Neural cell (in vitro differentiated cells): ENCODE measurements around the gene PPFIBP1. TPM values are rescaled to one million over a fixed set of nuclear protein-coding genes. Genes with fewer than 3 reads are reported as not detected.

Experiments
- H2AFZ ChIP-seq: fragments of 200-600, 300-800 bp; sonication (generic), shearing (Covaris generic); 2 replicates; pipeline ENCODE4 v1.6.0; 2014; ENCODE audit warnings: low read depth, mild to moderate bottlenecking, antibody characterized with exemption, low read length, moderate library complexity
- H3F3A ChIP-seq: fragments of 200-600 bp; shearing (Covaris generic); 2 replicates; pipeline ENCODE4 v1.6.1; 2016; ENCODE audit warnings: mild to moderate bottlenecking, moderate library complexity, mixed read lengths, antibody characterized with exemption, low read length; ENCODE audit not compliant: insufficient read depth, poor library complexity, severe bottlenecking
- H3K27ac ChIP-seq: fragments of 200-600, 300-800 bp; sonication (generic), shearing (Covaris generic); 2 replicates; pipeline ENCODE4 v1.5.1; 2014; ENCODE audit warnings: mild to moderate bottlenecking, low read length, moderate library complexity
- H3K27me3 ChIP-seq: fragments of 300-800, 200-600 bp; sonication (generic), shearing (Covaris generic); 2 replicates; pipeline ENCODE4 v1.6.0; 2014; ENCODE audit warnings: mild to moderate bottlenecking, low read depth, low read length, moderate library complexity; ENCODE audit not compliant: insufficient read depth
- H3K36me3 ChIP-seq: fragments of 300-800, 200-600 bp; sonication (generic), shearing (Covaris generic); 2 replicates; pipeline ENCODE4 v1.5.1; 2014; ENCODE audit warnings: mild to moderate bottlenecking, antibody characterized with exemption, low read length, moderate library complexity; ENCODE audit not compliant: insufficient read depth
- H3K4me2 ChIP-seq: fragments of 300-800, 200-600 bp; sonication (generic), shearing (Covaris generic); 2 replicates; pipeline ENCODE4 v1.6.0; 2014; ENCODE audit warnings: mild to moderate bottlenecking, low read length
- H3K4me3 ChIP-seq: fragments of 300-800, 200-600 bp; sonication (generic), shearing (Covaris generic); 2 replicates; pipeline ENCODE4 v1.5.1; 2014; ENCODE audit warnings: mild to moderate bottlenecking, low read length, moderate library complexity
- H3K79me2 ChIP-seq: fragments of 200-600 bp; shearing (Covaris generic); replicated peaks from 2 replicates; pipeline ENCODE4 v1.6.0; 2014; ENCODE audit warnings: mild to moderate bottlenecking, low read length, moderate library complexity; ENCODE audit not compliant: insufficient read depth
- H3K9ac ChIP-seq: fragments of 300-800, 200-600 bp; sonication (generic), shearing (Covaris generic); 2 replicates; pipeline ENCODE4 v1.6.1; 2016; ENCODE audit warnings: mild to moderate bottlenecking, low read length, mixed read lengths
- H3K9me2 ChIP-seq: fragments of 200-600 bp; shearing (Covaris generic); 2 replicates; pipeline ENCODE4 v1.6.1; 2016; ENCODE audit warnings: mild to moderate bottlenecking, low read length, mixed read lengths; ENCODE audit not compliant: insufficient read depth
- H3K9me3 ChIP-seq: fragments of 200-600, 300-800 bp; sonication (generic), shearing (Covaris generic); 2 replicates; pipeline ENCODE4 v1.6.1; 2016; ENCODE audit warnings: mild to moderate bottlenecking, mixed run types, low read length, moderate library complexity, mixed read lengths
- H4K20me1 ChIP-seq: fragments of 200-600 bp; shearing (Covaris generic); 2 replicates; pipeline ENCODE4 v1.6.1; 2016; ENCODE audit warnings: mild to moderate bottlenecking, mixed run types; ENCODE audit not compliant: insufficient read depth
- CTCF ChIP-seq: fragments of 450-650 bp; IDR thresholded peaks from 2 replicates; pipeline ENCODE4 v1.5.1; 2014; ENCODE audit warnings: antibody characterized with exemption, mild to moderate bottlenecking, moderate library complexity; ENCODE audit not compliant: poor library complexity, severe bottlenecking
- EP300 ChIP-seq: fragments of 450-650 bp; conservative IDR thresholded peaks from 2 replicates; pipeline ENCODE4 v1.6.1; 2014; ENCODE audit warnings: antibody characterized with exemption, mild to moderate bottlenecking, moderate library complexity; ENCODE audit not compliant: poor library complexity, severe bottlenecking
- EZH2 ChIP-seq: fragments of 200-600, 300-800 bp; shearing (Covaris generic), sonication (generic); IDR thresholded peaks from 2 replicates; pipeline ENCODE4 v1.6.1; 2014; ENCODE audit warnings: antibody characterized with exemption, low read length, borderline replicate concordance, mild to moderate bottlenecking; ENCODE audit not compliant: insufficient read depth, poor library complexity, severe bottlenecking
- MXI1 ChIP-seq: fragments of 450-650 bp; conservative IDR thresholded peaks from 2 replicates; pipeline ENCODE4 v1.6.1; 2014; ENCODE audit warnings: antibody characterized with exemption, mild to moderate bottlenecking; ENCODE audit not compliant: poor library complexity, severe bottlenecking
- POLR2AphosphoS5 ChIP-seq: IDR thresholded peaks from 2 replicates; pipeline ENCODE4 v1.6.1; 2012
- RAD21 ChIP-seq: fragments of 450-650 bp; conservative IDR thresholded peaks from 2 replicates; pipeline ENCODE4 v1.6.1; 2014; ENCODE audit warnings: antibody characterized with exemption, mild to moderate bottlenecking, moderate library complexity
- REST ChIP-seq: IDR thresholded peaks from 2 replicates; pipeline ENCODE4 v1.6.1; 2012; ENCODE audit warnings: borderline replicate concordance
- SMC3 ChIP-seq: fragments of 450-650 bp; conservative IDR thresholded peaks from 2 replicates; pipeline ENCODE4 v1.6.1; 2014; ENCODE audit warnings: antibody characterized with exemption, mild to moderate bottlenecking, moderate library complexity; ENCODE audit not compliant: poor library complexity
- TAF1 ChIP-seq: IDR thresholded peaks from 2 replicates; pipeline ENCODE4 v1.6.1; 2012; ENCODE audit warnings: low read depth
- polyA plus RNA-seq: library from polyadenylated mRNA; depleted of rRNA; stranded (reverse); fragments of >200 nt; gene quantifications from 2 replicates; pipeline ENCODE4 v1.2.3, GENCODE V29; 2014

The PPFIBP1 gene
- polyA plus RNA-seq, 1 donor from 2014 or later = 30.2 TPM

- H3K79me2 ChIP-seq = peaks cover 7% of the 10 kb centered on the region
- H3K9me3 ChIP-seq = no peaks in the 10 kb centered on the region
- no peak overlapping the region for H3K4me2 ChIP-seq
- no peak for TF ChIP-seq REST
- TF ChIP-seq EZH2 = no peak
- TF ChIP-seq RAD21 = no peak
- TF ChIP-seq EP300 = no peak
- no peak for TF ChIP-seq SMC3
- TF ChIP-seq POLR2AphosphoS5 = no peak
- TF ChIP-seq CTCF = no peak
- no peak for TF ChIP-seq TAF1
- H3K9me2 ChIP-seq = no peaks in the 10 kb centered on the region
- no peaks in the 10 kb centered on the region for H3F3A ChIP-seq
- H4K20me1 ChIP-seq = no peaks in the 10 kb centered on the region
- no peak overlapping the region for H3K4me3 ChIP-seq
- no peaks in the 10 kb centered on the region for H3K36me3 ChIP-seq
- no peaks in the 10 kb centered on the region for H3K27me3 ChIP-seq
- no peak overlapping the region for H3K27ac ChIP-seq
- H2AFZ ChIP-seq = no peak overlapping the region
- H3K9ac ChIP-seq = no peak overlapping the region
These were observed 11.3 kb downstream of the PPFIBP1 start for GRCh38 chr12:27535318-27535717.

GRCh38 chr12:27537855-27538675 is 14.1 kb downstream of the PPFIBP1 start:
- no peak overlapping the region for H2AFZ ChIP-seq
- TF ChIP-seq TAF1 = no peak
- TF ChIP-seq MXI1 = no peak
- TF ChIP-seq EZH2 = no peak
- TF ChIP-seq SMC3 = no peak
- TF ChIP-seq REST = no peak
- no peak for TF ChIP-seq CTCF
- no peak for TF ChIP-seq RAD21
- no peak for TF ChIP-seq POLR2AphosphoS5
- no peak for TF ChIP-seq EP300
- no peaks in the 10 kb centered on the region for H3K36me3 ChIP-seq
- no peaks in the 10 kb centered on the region for H3K9me2 ChIP-seq
- no peaks in the 10 kb centered on the region for H3K79me2 ChIP-seq
- no peak overlapping the region for H3K4me3 ChIP-seq
- H3F3A ChIP-seq = no peaks in the 10 kb centered on the region
- H3K27ac ChIP-seq = no peak overlapping the region
- H3K4me2 ChIP-seq = no peak overlapping the region
- no peaks in the 10 kb centered on the region for H3K9me3 ChIP-seq
- no peaks in the 10 kb centered on the region for H4K20me1 ChIP-seq
- H3K27me3 ChIP-seq = no peaks in the 10 kb centered on the region
- no peak overlapping the region for H3K9ac ChIP-seq
